Hepatocyte (in vitro differentiated cells): ENCODE measurements around the gene CEP128. TPM values are rescaled to one million over a fixed set of nuclear protein-coding genes. Genes with fewer than 3 reads are reported as not detected.

ENCODE experiments used
- DNase-seq: peaks from one replicate; pipeline ENCODE4 v3.0.0-alpha.2; 2016; ENCODE audit warnings: low spot score
- H2AFZ ChIP-seq: fragments of 200-600 bp; sonication (generic); 2 replicates; pipeline ENCODE4 v1.6.0; 2016; ENCODE audit warnings: antibody characterized with exemption, mild to moderate bottlenecking
- H3K27ac ChIP-seq: fragments of 200-600 bp; sonication (generic); 2 replicates; pipeline ENCODE4 v1.5.1; 2016; ENCODE audit warnings: mild to moderate bottlenecking
- H3K27me3 ChIP-seq: fragments of 200-600 bp; sonication (generic); 2 replicates; pipeline ENCODE4 v1.6.1; 2016
- H3K36me3 ChIP-seq: fragments of 200-600 bp; sonication (generic); replicated peaks from 2 replicates; pipeline ENCODE4 v1.5.1; 2016; ENCODE audit warnings: low read depth; ENCODE audit not compliant: insufficient read depth
- H3K4me1 ChIP-seq: fragments of 200-600 bp; sonication (generic); 2 replicates; pipeline ENCODE4 v1.5.1; 2016; ENCODE audit warnings: mild to moderate bottlenecking, moderate library complexity; ENCODE audit not compliant: insufficient read depth
- H3K4me2 ChIP-seq: fragments of 200-600 bp; sonication (generic); 2 replicates; pipeline ENCODE4 v1.6.0; 2016
- H3K4me3 ChIP-seq: fragments of 200-600 bp; sonication (generic); 2 replicates; pipeline ENCODE4 v1.5.1; 2016; ENCODE audit warnings: mild to moderate bottlenecking
- H3K79me2 ChIP-seq: fragments of 200-600 bp; sonication (generic); 2 replicates; pipeline ENCODE4 v1.6.0; 2017; ENCODE audit warnings: mild to moderate bottlenecking
- H3K9me2 ChIP-seq: fragments of 200-600 bp; sonication (generic); replicated peaks from 2 replicates; pipeline ENCODE4 v1.6.0; 2017; ENCODE audit warnings: mild to moderate bottlenecking; ENCODE audit not compliant: insufficient read depth
- H3K9me3 ChIP-seq: fragments of 200-600 bp; sonication (generic); 2 replicates; pipeline ENCODE4 v1.5.1; 2016; ENCODE audit warnings: low read depth, mild to moderate bottlenecking
- H4K20me1 ChIP-seq: fragments of 200-600 bp; sonication (generic); 2 replicates; pipeline ENCODE4 v1.6.0; 2016; ENCODE audit warnings: mild to moderate bottlenecking; ENCODE audit not compliant: insufficient read depth, poor library complexity, severe bottlenecking
- EZH2 ChIP-seq: fragments of 200-600 bp; sonication (generic); IDR thresholded peaks from 2 replicates; pipeline ENCODE4 v1.6.1; 2016; ENCODE audit warnings: antibody characterized with exemption, mild to moderate bottlenecking, borderline replicate concordance
- EZH2phosphoT487 ChIP-seq: fragments of 200-600 bp; sonication (generic); IDR thresholded peaks from one replicate; pipeline ENCODE4 v1.6.1; 2018; ENCODE audit warnings: antibody characterized with exemption, mild to moderate bottlenecking, low read depth, moderate library complexity; ENCODE audit not compliant: unreplicated experiment, severe bottlenecking
- WGBS: methylation state at CpG from one replicate; pipeline ENCODE4 v1.1.6; 2016; ENCODE audit warnings: low lambda C conversion rate; ENCODE audit errors: missing lambda C conversion rate; 5-methylcytosine and 5-hydroxymethylcytosine counted together
- polyA plus RNA-seq: library from polyadenylated mRNA; unstranded; fragments of >200 nt; fragmentation: Nextera tagmentation; extraction: Ambion mirVana; gene quantifications from 2 replicates; pipeline ENCODE4 v1.2.1, GENCODE V29; 2016
- total RNA-seq: library from RNA; depleted of rRNA; stranded (reverse); fragments of >200 nt; gene quantifications from 2 replicates; pipeline ENCODE4 v1.2.3, GENCODE V29; 2014
- TF ChIP-seq, protein P1 (sequence below): fragments of 200-600 bp; sonication (generic); IDR thresholded peaks from 2 replicates; pipeline ENCODE4 v1.5.1; 2016; ENCODE audit warnings: antibody characterized with exemption, mild to moderate bottlenecking; ENCODE audit not compliant: poor library complexity

Gene CEP128
- total and polyA plus RNA-seq, 2 experiments from 2014 or later = 1.4 to 3.6 TPM

GRCh38 chr14:80621701-80622100, 319.8 kb downstream of the CEP128 start:
- no peaks in the 10 kb centered on the region for H3K27me3 ChIP-seq
- DNase-seq = no peak
- H3K36me3 ChIP-seq = no peaks in the 10 kb centered on the region
- no peaks in the 10 kb centered on the region for H3K9me2 ChIP-seq
- H2AFZ ChIP-seq = no peak overlapping the region
- H3K27ac ChIP-seq = no peak overlapping the region
- H3K4me3 ChIP-seq = no peak overlapping the region
- H3K9me3 ChIP-seq = no peaks in the 10 kb centered on the region
- WGBS = 73% methylated on average over 3 of the region's 3 CpGs
- H3K4me1 ChIP-seq = no peaks in the 10 kb centered on the region
- TF ChIP-seq EZH2 (no peak), EZH2phosphoT487 (no peak)
- TF ChIP-seq, protein P1, sequence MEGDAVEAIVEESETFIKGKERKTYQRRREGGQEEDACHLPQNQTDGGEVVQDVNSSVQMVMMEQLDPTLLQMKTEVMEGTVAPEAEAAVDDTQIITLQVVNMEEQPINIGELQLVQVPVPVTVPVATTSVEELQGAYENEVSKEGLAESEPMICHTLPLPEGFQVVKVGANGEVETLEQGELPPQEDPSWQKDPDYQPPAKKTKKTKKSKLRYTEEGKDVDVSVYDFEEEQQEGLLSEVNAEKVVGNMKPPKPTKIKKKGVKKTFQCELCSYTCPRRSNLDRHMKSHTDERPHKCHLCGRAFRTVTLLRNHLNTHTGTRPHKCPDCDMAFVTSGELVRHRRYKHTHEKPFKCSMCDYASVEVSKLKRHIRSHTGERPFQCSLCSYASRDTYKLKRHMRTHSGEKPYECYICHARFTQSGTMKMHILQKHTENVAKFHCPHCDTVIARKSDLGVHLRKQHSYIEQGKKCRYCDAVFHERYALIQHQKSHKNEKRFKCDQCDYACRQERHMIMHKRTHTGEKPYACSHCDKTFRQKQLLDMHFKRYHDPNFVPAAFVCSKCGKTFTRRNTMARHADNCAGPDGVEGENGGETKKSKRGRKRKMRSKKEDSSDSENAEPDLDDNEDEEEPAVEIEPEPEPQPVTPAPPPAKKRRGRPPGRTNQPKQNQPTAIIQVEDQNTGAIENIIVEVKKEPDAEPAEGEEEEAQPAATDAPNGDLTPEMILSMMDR = no peak
- H3K4me2 ChIP-seq = no peak overlapping the region
- H4K20me1 ChIP-seq = no peaks in the 10 kb centered on the region
- H3K79me2 ChIP-seq = no peaks in the 10 kb centered on the region

GRCh38 chr14:80620434-80620833, 321.1 kb downstream of the CEP128 start:
- H3K36me3 ChIP-seq = no peaks in the 10 kb centered on the region
- H2AFZ ChIP-seq = no peak overlapping the region
- no peak for DNase-seq
- H3K4me2 ChIP-seq = no peak overlapping the region
- no peak overlapping the region for H3K4me3 ChIP-seq
- no peaks in the 10 kb centered on the region for H3K79me2 ChIP-seq
- no peak for TF ChIP-seq EZH2phosphoT487
- TF ChIP-seq, protein P1 = no peak
- no peak for TF ChIP-seq EZH2
- H3K9me2 ChIP-seq = no peaks in the 10 kb centered on the region
- H4K20me1 ChIP-seq = no peaks in the 10 kb centered on the region
- WGBS = 87% methylated on average over 1 of the region's 1 CpG
- no peaks in the 10 kb centered on the region for H3K9me3 ChIP-seq
- no peaks in the 10 kb centered on the region for H3K27me3 ChIP-seq
- no peaks in the 10 kb centered on the region for H3K4me1 ChIP-seq
- no peak overlapping the region for H3K27ac ChIP-seq

GRCh38 chr14:80618751-80619329, 322.7 kb downstream of the CEP128 start:
- Histone ChIP-seq H3K9me3 (no peaks in the 10 kb centered on the region), H3K4me3 (no peak overlapping the region), H3K27ac (no peak overlapping the region), H3K9me2 (no peaks in the 10 kb centered on the region), H3K79me2 (no peaks in the 10 kb centered on the region), H2AFZ (no peak overlapping the region), H3K36me3 (no peaks in the 10 kb centered on the region), H3K27me3 (no peaks in the 10 kb centered on the region), H3K4me2 (no peak overlapping the region), H4K20me1 (no peaks in the 10 kb centered on the region), H3K4me1 (no peaks in the 10 kb centered on the region)
- TF ChIP-seq EZH2phosphoT487 (no peak), EZH2 (no peak)
- TF ChIP-seq, protein P1 = no peak
- no peak for DNase-seq
- WGBS = 91% methylated on average over 4 of the region's 4 CpGs
